MM.1S (cell line): ENCODE data around the gene SYPL1.

Experiments
- DNase-seq: peaks from one replicate; pipeline ENCODE4 v3.0.0-alpha.2; 2015
- H2AFZ ChIP-seq: fragments of 300-600 bp; sonication (generic); 2 replicates; pipeline ENCODE4 v1.6.0; 2016; ENCODE audit warnings: antibody characterized with exemption, low read length
- H3F3A ChIP-seq: fragments of 300-600 bp; sonication (generic); 2 replicates; pipeline ENCODE4 v1.6.1; 2016; ENCODE audit warnings: mild to moderate bottlenecking, antibody characterized with exemption, low read length, moderate library complexity, mixed read lengths; ENCODE audit not compliant: insufficient read depth
- H3K27ac ChIP-seq: fragments of 300-600 bp; sonication (generic); 2 replicates; pipeline ENCODE4 v1.5.1; 2016; ENCODE audit warnings: mild to moderate bottlenecking, low read length
- H3K27me3 ChIP-seq: fragments of 300-600 bp; sonication (generic); replicated peaks from 2 replicates; pipeline ENCODE4 v1.6.0; 2016; ENCODE audit warnings: low read length; ENCODE audit not compliant: insufficient read depth
- H3K36me3 ChIP-seq: fragments of 300-600 bp; sonication (generic); replicated peaks from 2 replicates; pipeline ENCODE4 v1.6.1; 2016; ENCODE audit warnings: mild to moderate bottlenecking, low read length, mixed read lengths; ENCODE audit not compliant: insufficient read depth
- H3K4me1 ChIP-seq: fragments of 300-600 bp; sonication (generic); 2 replicates; pipeline ENCODE4 v1.6.1; 2016; ENCODE audit warnings: low read length, mixed read lengths
- H3K4me2 ChIP-seq: fragments of 300-600 bp; sonication (generic); 2 replicates; pipeline ENCODE4 v1.6.0; 2016; ENCODE audit warnings: low read depth, low read length
- H3K4me3 ChIP-seq: fragments of 300-600 bp; sonication (generic); 2 replicates; pipeline ENCODE4 v1.5.1; 2016; ENCODE audit warnings: low read length, mixed read lengths
- H3K79me2 ChIP-seq: fragments of 300-600 bp; sonication (generic); 2 replicates; pipeline ENCODE4 v1.6.1; 2016; ENCODE audit warnings: mixed run types, low read length, mixed read lengths
- H3K9ac ChIP-seq: fragments of 300-600 bp; sonication (generic); 2 replicates; pipeline ENCODE4 v1.6.1; 2016; ENCODE audit warnings: low read length, mixed read lengths
- H3K9me2 ChIP-seq: fragments of 300-600 bp; sonication (generic); replicated peaks from 2 replicates; pipeline ENCODE4 v1.6.1; 2016; ENCODE audit warnings: mild to moderate bottlenecking, low read length, mixed read lengths; ENCODE audit not compliant: insufficient read depth
- H3K9me3 ChIP-seq: fragments of 300-600 bp; sonication (generic); replicated peaks from 2 replicates; pipeline ENCODE4 v1.6.1; 2016; ENCODE audit warnings: mild to moderate bottlenecking, low read length, mixed read lengths; ENCODE audit not compliant: insufficient read depth
- H4K20me1 ChIP-seq: fragments of 300-600 bp; sonication (generic); 2 replicates; pipeline ENCODE4 v1.6.1; 2016; ENCODE audit warnings: mild to moderate bottlenecking, low read length, moderate library complexity, mixed read lengths; ENCODE audit not compliant: insufficient read depth
- EZH2 ChIP-seq: fragments of 300-600 bp; sonication (generic); optimal IDR thresholded peaks from 2 replicates; pipeline ENCODE3; 2017; ENCODE audit warnings: low read depth, mild to moderate bottlenecking, antibody characterized with exemption, low read length, mixed read lengths
- EZH2phosphoT487 ChIP-seq: fragments of 300-600 bp; sonication (generic); IDR thresholded peaks from 2 replicates; pipeline ENCODE4 v1.6.1; 2018; ENCODE audit warnings: antibody characterized with exemption, low read length
- TF ChIP-seq, protein P1 (sequence below): fragments of 300-600 bp; sonication (generic); IDR thresholded peaks from 2 replicates; pipeline ENCODE4 v1.5.1; 2016; ENCODE audit warnings: antibody characterized with exemption, low read length, mixed read lengths

The SYPL1 gene

DNA sequence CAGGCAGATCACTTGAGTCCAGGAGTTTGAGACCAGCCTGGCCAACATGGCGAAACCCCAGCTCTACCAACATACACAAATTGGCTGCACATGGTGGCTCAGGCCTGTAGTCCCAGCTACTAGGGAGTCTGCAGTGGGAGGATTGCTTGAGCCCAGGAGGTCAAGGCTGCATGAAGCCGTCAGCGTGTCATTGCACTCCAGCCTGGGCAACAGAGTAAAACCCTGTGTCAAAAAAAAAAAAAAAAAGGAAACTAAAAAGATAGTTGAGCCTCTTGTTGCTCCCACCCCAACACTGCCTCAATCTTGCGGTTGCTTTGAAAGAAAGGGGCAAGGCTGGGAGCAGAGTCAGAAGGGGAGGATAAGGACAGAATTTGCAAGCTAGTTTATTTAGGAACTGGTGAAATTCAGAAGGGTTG lies 69.9 kb downstream of the SYPL1 start:
- peak overlapping the region; percentile 13; the same call in 1 of the 2 replicates for H3K9ac ChIP-seq
- no peaks in the 10 kb centered on the region for H3F3A ChIP-seq
- H3K4me2 ChIP-seq = peak overlapping the region; percentile 66; the same call in 1 of the 2 replicates
- H3K4me3 ChIP-seq = no peak overlapping the region
- no peaks in the 10 kb centered on the region for H3K27me3 ChIP-seq
- H3K36me3 ChIP-seq = no peaks in the 10 kb centered on the region
- no peak for DNase-seq
- no peak overlapping the region for H3K27ac ChIP-seq
- H2AFZ ChIP-seq = peak overlapping the region; percentile 57; the same call in 1 of the 2 replicates
- no peaks in the 10 kb centered on the region for H4K20me1 ChIP-seq
- no peaks in the 10 kb centered on the region for H3K9me2 ChIP-seq
- TF ChIP-seq EZH2 = no peak
- TF ChIP-seq, protein P1, sequence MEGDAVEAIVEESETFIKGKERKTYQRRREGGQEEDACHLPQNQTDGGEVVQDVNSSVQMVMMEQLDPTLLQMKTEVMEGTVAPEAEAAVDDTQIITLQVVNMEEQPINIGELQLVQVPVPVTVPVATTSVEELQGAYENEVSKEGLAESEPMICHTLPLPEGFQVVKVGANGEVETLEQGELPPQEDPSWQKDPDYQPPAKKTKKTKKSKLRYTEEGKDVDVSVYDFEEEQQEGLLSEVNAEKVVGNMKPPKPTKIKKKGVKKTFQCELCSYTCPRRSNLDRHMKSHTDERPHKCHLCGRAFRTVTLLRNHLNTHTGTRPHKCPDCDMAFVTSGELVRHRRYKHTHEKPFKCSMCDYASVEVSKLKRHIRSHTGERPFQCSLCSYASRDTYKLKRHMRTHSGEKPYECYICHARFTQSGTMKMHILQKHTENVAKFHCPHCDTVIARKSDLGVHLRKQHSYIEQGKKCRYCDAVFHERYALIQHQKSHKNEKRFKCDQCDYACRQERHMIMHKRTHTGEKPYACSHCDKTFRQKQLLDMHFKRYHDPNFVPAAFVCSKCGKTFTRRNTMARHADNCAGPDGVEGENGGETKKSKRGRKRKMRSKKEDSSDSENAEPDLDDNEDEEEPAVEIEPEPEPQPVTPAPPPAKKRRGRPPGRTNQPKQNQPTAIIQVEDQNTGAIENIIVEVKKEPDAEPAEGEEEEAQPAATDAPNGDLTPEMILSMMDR = no peak
- TF ChIP-seq EZH2phosphoT487 = no peak
- H3K9me3 ChIP-seq = no peaks in the 10 kb centered on the region
- no peaks in the 10 kb centered on the region for H3K79me2 ChIP-seq
- H3K4me1 ChIP-seq = peaks cover 4% of the 10 kb centered on the region; the same call in 1 of the 2 replicates

DNA sequence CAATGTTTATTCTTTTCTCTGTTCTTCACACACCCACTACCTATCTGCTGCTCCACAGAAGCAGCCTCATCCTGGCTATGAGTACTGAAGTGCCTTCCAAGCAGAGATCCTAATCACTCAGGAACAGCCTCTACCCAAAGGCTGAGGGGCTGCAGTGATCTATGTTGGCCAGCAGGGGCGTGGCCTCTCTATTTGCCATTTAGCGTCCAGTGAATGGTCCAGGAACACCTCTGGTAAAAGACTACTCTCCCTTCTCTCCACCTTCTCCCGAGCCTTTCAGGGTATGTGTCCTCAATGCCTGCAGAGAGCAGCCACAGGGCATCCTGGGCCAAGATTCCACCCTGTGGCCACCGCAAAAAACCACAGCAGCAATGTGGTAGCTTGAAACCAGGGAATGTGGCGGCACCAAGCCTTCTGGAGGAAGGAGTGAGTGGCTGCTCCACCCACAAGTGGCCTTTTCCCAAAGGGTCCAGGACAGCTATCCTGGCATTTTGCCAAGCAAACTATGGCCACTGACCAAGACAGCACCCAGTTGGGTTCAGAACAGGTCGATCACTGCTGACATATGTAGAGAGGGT lies 70.9 kb downstream of the SYPL1 start:
- Histone ChIP-seq H3K4me1 (peaks cover 4% of the 10 kb centered on the region; the same call in 1 of the 2 replicates), H3K36me3 (no peaks in the 10 kb centered on the region), H2AFZ (no peak overlapping the region), H3K79me2 (no peaks in the 10 kb centered on the region), H3K4me2 (no peak overlapping the region), H3K27ac (no peak overlapping the region), H3K4me3 (no peak overlapping the region), H4K20me1 (no peaks in the 10 kb centered on the region), H3K27me3 (no peaks in the 10 kb centered on the region), H3K9me3 (no peaks in the 10 kb centered on the region), H3K9ac (no peak overlapping the region), H3F3A (no peaks in the 10 kb centered on the region), H3K9me2 (no peaks in the 10 kb centered on the region)
- TF ChIP-seq EZH2phosphoT487 (no peak), EZH2 (no peak)
- TF ChIP-seq, protein P1 = peak; percentile 70
- peak; percentile 40 for DNase-seq
